Measurements from ENCODE around the gene MMRN1.

Gene MMRN1

GRCh38 chr4:89906777-89907521 is 12.3 kb downstream of the MMRN1 start:
- DNase-seq (ENCODE audit: low spot score): no peak

DNA sequence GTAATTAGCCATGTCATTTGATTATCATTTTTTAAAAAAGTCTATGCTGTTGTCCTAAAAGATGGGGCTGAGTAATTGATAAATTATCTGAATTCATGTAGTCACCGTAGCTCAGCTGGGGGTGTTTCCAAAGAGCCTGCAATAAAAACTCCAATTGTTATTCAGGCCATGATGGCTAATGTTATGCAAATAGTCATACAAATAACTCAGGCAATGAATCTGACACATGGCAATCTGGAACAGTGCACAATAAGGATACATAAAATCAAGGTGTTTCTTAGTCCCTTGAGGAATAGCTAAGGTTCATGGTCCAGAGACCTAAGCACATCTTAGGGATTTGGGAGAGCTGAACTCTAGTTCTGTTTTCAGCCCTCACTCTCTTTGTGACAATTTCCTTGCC is 15.2 kb downstream of the MMRN1 start:
- no peak for DNase-seq (ENCODE audit: low spot score)

- no peak for DNase-seq (ENCODE audit: low spot score)
These were observed 19.0 kb downstream of the MMRN1 start for GRCh38 chr4:89913623-89914022.

GRCh38 chr4:89914609-89915550 is 20.2 kb downstream of the MMRN1 start:
- no peak for DNase-seq (ENCODE audit: low spot score)

GRCh38 chr4:89915937-89916336 is 21.3 kb downstream of the MMRN1 start:
- no peak for DNase-seq (ENCODE audit: low spot score)

DNA sequence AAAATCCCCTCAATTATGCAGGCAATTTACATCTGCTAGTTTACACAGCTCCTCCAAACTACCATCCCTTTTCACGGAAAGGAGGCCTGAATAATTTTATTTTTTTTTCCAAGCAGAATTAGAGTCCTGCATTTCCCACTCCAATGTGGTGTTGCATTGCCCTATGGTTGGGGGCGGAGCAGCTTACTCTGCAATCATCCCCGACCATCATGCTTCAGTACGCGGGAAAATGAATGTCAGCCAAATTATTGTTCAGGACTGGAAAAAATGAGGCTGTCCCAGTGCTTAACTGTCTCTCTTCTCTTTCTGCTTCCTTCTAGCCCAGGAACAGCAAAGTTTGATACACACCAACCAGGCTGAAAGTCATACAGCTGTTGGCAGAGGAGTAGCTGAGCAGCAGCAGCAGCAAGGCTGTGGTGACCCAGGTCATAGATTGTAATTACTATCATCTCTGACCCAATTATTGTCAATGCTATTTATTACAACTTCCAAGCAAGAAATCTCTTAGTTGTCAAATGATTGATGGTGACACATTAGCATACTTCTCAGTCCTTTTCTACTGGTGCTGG is 28.3 kb downstream of the MMRN1 start:
- DNase-seq (ENCODE audit: low spot score): no peak

DNA sequence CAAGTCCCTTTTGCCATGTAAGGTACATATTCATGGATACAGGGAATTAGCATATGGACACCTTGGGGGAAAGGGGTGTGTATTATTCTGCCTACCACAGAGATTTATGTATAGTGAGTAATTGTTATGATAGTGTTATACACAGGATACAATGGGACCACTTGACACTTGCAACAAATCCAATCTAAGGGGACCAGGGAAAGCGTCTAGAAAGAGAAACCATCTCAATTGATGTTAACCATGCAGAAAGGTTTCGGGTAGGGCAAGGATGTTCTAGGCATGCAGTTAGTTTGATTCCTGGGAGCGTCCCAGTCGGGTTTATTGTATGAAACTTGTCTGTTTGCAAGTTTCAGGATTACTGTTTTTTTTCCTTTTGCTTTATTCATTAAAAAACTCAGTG is 34.2 kb downstream of the MMRN1 start:
- no peak for DNase-seq (ENCODE audit: low spot score)

GRCh38 chr4:89929425-89930159 is 34.9 kb downstream of the MMRN1 start:
- no peak for DNase-seq (ENCODE audit: low spot score)

- no peak for DNase-seq (ENCODE audit: low spot score)
These were observed 44.9 kb downstream of the MMRN1 start for GRCh38 chr4:89939546-89939945.

GRCh38 chr4:89939994-89940393 is 45.3 kb downstream of the MMRN1 start:
- no peak for DNase-seq (ENCODE audit: low spot score)

- DNase-seq (ENCODE audit: low spot score): no peak
These were observed 48.2 kb downstream of the MMRN1 start for GRCh38 chr4:89942811-89943210.

DNA sequence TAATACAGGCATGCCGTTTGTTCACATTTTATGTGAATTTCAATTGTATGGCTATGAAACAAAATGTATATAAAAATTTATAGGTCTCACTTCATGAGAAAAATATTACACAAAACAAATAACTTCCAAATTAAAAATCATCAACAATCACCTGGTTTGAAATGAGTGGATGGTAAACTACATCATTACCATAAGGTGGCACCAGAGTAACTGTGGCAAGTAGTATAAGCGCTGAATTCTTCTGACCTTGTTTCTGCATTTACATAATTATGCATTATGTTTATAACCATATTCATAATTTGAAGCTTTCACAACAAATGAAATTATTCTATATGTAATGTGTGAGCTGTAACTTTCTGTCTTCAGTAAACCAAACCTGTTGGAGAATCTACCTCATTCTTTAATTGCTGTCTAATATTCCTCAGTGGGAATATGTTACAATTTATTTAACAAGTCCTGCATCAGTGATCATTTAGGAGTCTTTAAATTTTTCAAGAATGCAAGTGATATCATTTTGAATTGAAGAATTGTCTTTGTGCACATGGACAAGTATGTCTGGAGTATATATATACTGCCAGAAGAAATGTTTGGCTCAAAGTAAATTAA is 55.2 kb downstream of the MMRN1 start:
- no peak for DNase-seq (ENCODE audit: low spot score)

- no peak for DNase-seq (ENCODE audit: low spot score)
These were observed 57.8 kb downstream of the MMRN1 start for GRCh38 chr4:89952458-89952857.

- no peak for DNase-seq (ENCODE audit: low spot score)
These were observed 60.4 kb downstream of the MMRN1 start for GRCh38 chr4:89954906-89955695.

- DNase-seq (ENCODE audit: low spot score): no peak
These were observed 62.6 kb downstream of the MMRN1 start for GRCh38 chr4:89957046-89957926.

DNA sequence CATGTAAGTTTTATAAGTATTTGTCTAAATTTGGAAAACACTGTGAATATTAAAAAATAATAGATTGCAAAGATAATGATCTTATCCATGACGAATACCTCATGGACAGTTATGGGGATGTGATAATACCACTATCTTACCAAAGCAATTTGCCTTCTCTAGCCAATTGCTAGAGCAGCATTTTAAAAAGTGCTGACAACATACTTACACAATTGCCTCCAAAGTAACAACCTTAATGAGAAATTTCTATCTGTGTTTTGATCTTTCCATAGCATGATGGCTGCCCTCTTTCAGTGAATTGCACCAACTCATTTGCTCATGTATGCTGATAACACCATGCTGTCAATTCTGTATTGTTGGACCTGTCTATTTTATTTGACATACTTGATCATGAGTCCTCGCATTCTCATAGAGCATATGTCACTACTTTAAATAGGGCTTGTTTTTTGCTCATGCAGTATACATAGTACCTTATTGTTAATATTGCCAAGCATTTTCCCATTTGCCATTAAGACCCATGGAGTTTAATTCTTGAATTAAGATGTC is 87.2 kb downstream of the MMRN1 start:
- no peak for DNase-seq (ENCODE audit: low spot score)

- DNase-seq (ENCODE audit: low spot score): no peak
These were observed 93.6 kb downstream of the MMRN1 start for GRCh38 chr4:89988268-89988667.

- no peak for DNase-seq (ENCODE audit: low spot score)
These were observed 98.1 kb downstream of the MMRN1 start for GRCh38 chr4:89992744-89993143.

DNA sequence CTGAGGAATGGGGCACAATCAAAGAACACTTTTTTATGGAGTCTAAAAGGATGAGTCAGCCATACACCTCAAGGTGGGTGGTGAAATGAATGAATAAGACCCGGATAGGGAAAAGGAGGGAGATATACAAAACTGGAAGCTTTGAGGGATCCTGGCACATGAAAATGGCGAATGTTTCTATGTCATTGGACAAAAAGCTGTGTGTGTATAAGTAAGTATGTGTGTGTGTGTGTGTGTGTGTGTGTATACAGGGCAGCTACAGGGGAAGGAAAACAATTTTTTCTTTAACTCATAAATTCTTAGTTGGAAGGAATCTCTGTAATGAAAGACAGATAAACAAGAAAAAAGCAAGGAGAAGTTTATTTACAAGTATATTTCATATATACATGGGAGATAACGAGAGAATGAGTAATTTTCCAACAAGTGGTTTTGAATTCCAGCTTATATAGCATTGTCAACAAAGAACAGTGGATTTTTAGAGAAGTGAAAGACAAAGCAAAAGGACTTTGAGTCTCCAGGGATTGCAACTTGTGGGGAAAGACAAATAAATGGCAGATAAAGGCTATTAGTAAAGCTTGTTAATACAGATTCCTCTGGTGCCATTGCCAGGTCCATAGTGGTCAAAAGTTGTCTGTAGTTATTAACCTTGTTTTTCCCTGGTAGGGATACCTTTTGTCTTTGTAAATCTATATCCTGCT is 99.7 kb downstream of the MMRN1 start:
- no peak for DNase-seq (ENCODE audit: low spot score)
